ENCODE data around the gene TLR4. TPM values are rescaled to one million over a fixed set of nuclear protein-coding genes. Genes with fewer than 3 reads are reported as not detected.

The TLR4 gene
- total RNA-seq, 4 donors from 2014 or later: 18.6 to 29.5 (median 26.8) TPM

GRCh38 chr9:117707561-117707960 lies 3.4 kb downstream of the TLR4 start:
- H3K9me3 ChIP-seq: no peaks in the 10 kb centered on the region
- TF ChIP-seq POLR2A (IDR thresholded peaks at IDR 0.05) (no peak), CTCF (IDR thresholded peaks at IDR 0.05) (no peak)
- H3K36me3 ChIP-seq: no peaks in the 10 kb centered on the region
- no peaks in the 10 kb centered on the region for H3K4me1 ChIP-seq
- H3K27ac ChIP-seq: no peak overlapping the region
- DNase-seq: no peak
- no peaks in the 10 kb centered on the region for H3K27me3 ChIP-seq
- intact Hi-C loops (cut with DNase I; ENCODE audit: low total_unique reads): no loop called here
- H3K4me3 ChIP-seq: no peak overlapping the region

- TF ChIP-seq POLR2A (IDR thresholded peaks at IDR 0.05): no peak
- TF ChIP-seq CTCF (IDR thresholded peaks at IDR 0.05): no peak
- intact Hi-C loops (cut with DNase I; ENCODE audit: low total_unique reads): no loop called here
- DNase-seq: no peak
- no peaks in the 10 kb centered on the region for H3K36me3 ChIP-seq
- H3K27ac ChIP-seq: no peak overlapping the region
- H3K9me3 ChIP-seq: no peaks in the 10 kb centered on the region
- H3K27me3 ChIP-seq: no peaks in the 10 kb centered on the region
- H3K4me1 ChIP-seq: no peaks in the 10 kb centered on the region
- H3K4me3 ChIP-seq: no peak overlapping the region
Measured at GRCh38 chr9:117709936-117710335, 5.7 kb downstream of the TLR4 start.

GRCh38 chr9:117714282-117714681 lies 10.1 kb downstream of the TLR4 start:
- no peak overlapping the region for H3K4me3 ChIP-seq
- H3K27me3 ChIP-seq: no peaks in the 10 kb centered on the region
- TF ChIP-seq CTCF (IDR thresholded peaks at IDR 0.05) (no peak), POLR2A (IDR thresholded peaks at IDR 0.05) (no peak)
- intact Hi-C loops (cut with DNase I; ENCODE audit: low total_unique reads): no loop called here
- H3K4me1 ChIP-seq: no peaks in the 10 kb centered on the region
- no peaks in the 10 kb centered on the region for H3K36me3 ChIP-seq
- no peak overlapping the region for H3K27ac ChIP-seq
- no peaks in the 10 kb centered on the region for H3K9me3 ChIP-seq
- no peak for DNase-seq

- no peaks in the 10 kb centered on the region for H3K4me1 ChIP-seq
- no peak overlapping the region for H3K4me3 ChIP-seq
- no peak for DNase-seq
- no peaks in the 10 kb centered on the region for H3K9me3 ChIP-seq
- intact Hi-C loops (cut with DNase I; ENCODE audit: low total_unique reads): no loop called here
- no peaks in the 10 kb centered on the region for H3K36me3 ChIP-seq
- H3K27me3 ChIP-seq: no peaks in the 10 kb centered on the region
- no peak overlapping the region for H3K27ac ChIP-seq
- TF ChIP-seq POLR2A (IDR thresholded peaks at IDR 0.05) (no peak), CTCF (IDR thresholded peaks at IDR 0.05) (no peak)
Measured at GRCh38 chr9:117715411-117715989, 11.3 kb downstream of the TLR4 start.

- Histone ChIP-seq H3K27ac (no peak overlapping the region), H3K36me3 (no peaks in the 10 kb centered on the region), H3K4me1 (no peaks in the 10 kb centered on the region), H3K4me3 (no peak overlapping the region), H3K27me3 (no peaks in the 10 kb centered on the region), H3K9me3 (no peaks in the 10 kb centered on the region)
- TF ChIP-seq CTCF (IDR thresholded peaks at IDR 0.05): no peak
- no peak for TF ChIP-seq POLR2A (IDR thresholded peaks at IDR 0.05)
- DNase-seq: no peak
- intact Hi-C loops (cut with DNase I; ENCODE audit: low total_unique reads): no loop called here
Measured at GRCh38 chr9:117718085-117718484, 13.9 kb downstream of the TLR4 start.

All from uterus (tissue), 4 donors.